Epithelial cell of esophagus (primary cell): ENCODE results near the gene FAM204A.

Experiments used
- DNase-seq: peaks from one replicate; pipeline ENCODE4 v3.0.0; 2010; ENCODE audit warnings: low read depth
- H3K4me3 ChIP-seq: 2 replicates; pipeline ENCODE4 v1.5.1; 2011; ENCODE audit warnings: mild to moderate bottlenecking, low read length, control low read depth
- CTCF ChIP-seq: IDR thresholded peaks from 2 replicates; pipeline ENCODE4 v1.5.1; 2011; ENCODE audit warnings: low read depth, mild to moderate bottlenecking, low read length, control low read depth, inconsistent platforms; ENCODE audit not compliant: insufficient read depth; ENCODE audit errors: missing control alignments

Gene FAM204A

GRCh38 chr10:118369641-118370205 lies 27.6 kb upstream of the FAM204A start:
- peak; percentile 65 for DNase-seq
- TF ChIP-seq CTCF = no peak
- no peak overlapping the region for H3K4me3 ChIP-seq

GRCh38 chr10:118365702-118366101 lies 23.6 kb upstream of the FAM204A start:
- TF ChIP-seq CTCF = no peak
- DNase-seq = no peak
- no peak overlapping the region for H3K4me3 ChIP-seq

GRCh38 chr10:118362103-118362502 lies 20.0 kb upstream of the FAM204A start:
- no peak for TF ChIP-seq CTCF
- H3K4me3 ChIP-seq = no peak overlapping the region
- peak; percentile 73 for DNase-seq

- DNase-seq = no peak
- no peak overlapping the region for H3K4me3 ChIP-seq
- TF ChIP-seq CTCF = no peak
Observed at GRCh38 chr10:118358327-118358726, 16.2 kb upstream of the FAM204A start.

- TF ChIP-seq CTCF = no peak
- no peak overlapping the region for H3K4me3 ChIP-seq
- no peak for DNase-seq
Observed at GRCh38 chr10:118357841-118358240, 15.7 kb upstream of the FAM204A start.

- H3K4me3 ChIP-seq = no peak overlapping the region
- TF ChIP-seq CTCF = no peak
- no peak for DNase-seq
Observed at GRCh38 chr10:118356628-118357027, 14.5 kb upstream of the FAM204A start.

GRCh38 chr10:118355234-118355633 lies 13.1 kb upstream of the FAM204A start:
- no peak for DNase-seq
- no peak overlapping the region for H3K4me3 ChIP-seq
- TF ChIP-seq CTCF = no peak
